ENCODE results near the gene COPS7A. TPM values are rescaled to one million over a fixed set of nuclear protein-coding genes. Genes with fewer than 3 reads are reported as not detected.

COPS7A gene
- polyA plus RNA-seq (ENCODE audit: insufficient read length), result 63.3 TPM

- DNase-seq (ENCODE audit: low read depth), result peak; percentile 91
Observed at GRCh38 chr12:6723607-6724408, at the start of gene COPS7A. COPS7A (plus strand) TSS chr12:6724046; CDS start chr12:6724657, 611 bp downstream.

- DNase-seq (ENCODE audit: low read depth), result no peak
Observed at GRCh38 chr12:6676962-6677361, 46.9 kb upstream of the COPS7A start.

- no peak for DNase-seq (ENCODE audit: low read depth)
Observed at GRCh38 chr12:6684609-6685008, 39.2 kb upstream of the COPS7A start.

DNA sequence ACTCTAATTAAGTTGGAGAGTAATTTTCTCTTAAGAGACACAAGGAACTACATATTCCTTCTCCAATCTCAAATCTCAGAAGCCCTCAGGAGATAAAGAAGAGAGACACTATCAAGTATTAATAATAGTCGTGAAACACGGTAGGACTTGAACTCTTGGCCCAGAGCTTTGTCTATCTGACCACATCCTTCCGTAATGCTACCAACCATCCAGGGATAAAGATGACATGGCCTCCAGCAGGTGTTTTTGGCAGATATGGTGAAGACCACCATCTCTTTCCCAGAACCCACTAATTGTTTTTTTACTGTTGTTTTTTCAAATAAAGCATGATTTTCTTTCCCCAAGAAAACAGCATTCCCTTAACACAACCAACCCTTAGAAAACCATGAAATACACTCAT lies 38.0 kb upstream of the COPS7A start:
- no peak for DNase-seq (ENCODE audit: low read depth)

- no peak for DNase-seq (ENCODE audit: low read depth)
Observed at GRCh38 chr12:6688543-6688998, 35.3 kb upstream of the COPS7A start.

- DNase-seq (ENCODE audit: low read depth), result peak; percentile 99
Observed at GRCh38 chr12:6688999-6689882, 34.6 kb upstream of the COPS7A start, which contains the start of gene ZNF384. ZNF384 (minus strand) TSS chr12:6689375; CDS start chr12:6679520, 9,855 bp downstream.

- DNase-seq (ENCODE audit: low read depth), result no peak
Observed at GRCh38 chr12:6691473-6691872, 32.4 kb upstream of the COPS7A start.

DNA sequence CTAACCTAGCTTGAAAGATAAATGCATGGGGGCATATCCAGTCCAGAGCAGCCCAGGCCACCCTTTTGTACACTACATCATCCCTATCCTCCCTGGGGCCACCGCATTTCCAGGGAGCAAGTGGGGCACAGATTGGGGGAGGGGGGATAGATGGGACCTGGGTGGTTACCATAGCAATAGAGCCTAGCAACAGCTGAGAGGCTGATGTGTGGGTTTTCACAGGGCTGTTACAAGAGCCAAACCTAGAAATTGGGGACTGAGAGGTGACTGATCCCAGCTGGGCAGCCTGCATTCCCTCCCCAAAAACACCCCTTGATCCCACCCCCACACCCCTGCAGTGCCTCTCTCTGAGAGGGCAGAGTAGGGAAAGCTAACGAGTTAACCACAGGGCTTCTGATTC lies 31.0 kb upstream of the COPS7A start:
- no peak for DNase-seq (ENCODE audit: low read depth)

DNA sequence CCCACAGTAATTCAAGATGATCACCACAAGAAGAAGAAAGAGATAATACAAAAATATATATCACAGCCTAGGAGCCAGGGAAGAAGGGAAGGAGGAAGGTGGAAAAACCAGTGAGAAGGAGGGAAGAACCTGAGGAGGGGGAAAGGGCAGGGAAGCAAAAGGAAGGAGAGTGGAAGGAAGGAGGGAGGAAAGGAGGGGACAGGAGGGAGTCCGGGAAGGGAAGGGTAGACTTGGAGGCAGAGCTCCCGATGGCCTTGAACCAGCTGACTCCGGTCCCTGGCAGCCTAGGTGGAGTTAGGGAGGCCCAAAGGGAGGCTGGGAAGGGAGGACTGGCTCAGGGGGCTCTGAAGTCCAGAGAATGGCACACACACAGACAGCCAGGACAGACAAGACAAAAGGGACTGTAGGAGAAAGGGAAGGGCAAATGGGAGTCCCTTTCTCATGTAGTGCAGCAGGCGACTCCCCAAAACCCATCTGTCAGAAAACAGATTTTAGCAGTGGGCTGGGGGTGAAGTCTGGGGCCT lies 30.0 kb upstream of the COPS7A start:
- no peak for DNase-seq (ENCODE audit: low read depth)

GRCh38 chr12:6694701-6695100 lies 29.1 kb upstream of the COPS7A start:
- DNase-seq (ENCODE audit: low read depth), result no peak

- DNase-seq (ENCODE audit: low read depth), result no peak
Observed at GRCh38 chr12:6695313-6696045, 28.4 kb upstream of the COPS7A start.

DNA sequence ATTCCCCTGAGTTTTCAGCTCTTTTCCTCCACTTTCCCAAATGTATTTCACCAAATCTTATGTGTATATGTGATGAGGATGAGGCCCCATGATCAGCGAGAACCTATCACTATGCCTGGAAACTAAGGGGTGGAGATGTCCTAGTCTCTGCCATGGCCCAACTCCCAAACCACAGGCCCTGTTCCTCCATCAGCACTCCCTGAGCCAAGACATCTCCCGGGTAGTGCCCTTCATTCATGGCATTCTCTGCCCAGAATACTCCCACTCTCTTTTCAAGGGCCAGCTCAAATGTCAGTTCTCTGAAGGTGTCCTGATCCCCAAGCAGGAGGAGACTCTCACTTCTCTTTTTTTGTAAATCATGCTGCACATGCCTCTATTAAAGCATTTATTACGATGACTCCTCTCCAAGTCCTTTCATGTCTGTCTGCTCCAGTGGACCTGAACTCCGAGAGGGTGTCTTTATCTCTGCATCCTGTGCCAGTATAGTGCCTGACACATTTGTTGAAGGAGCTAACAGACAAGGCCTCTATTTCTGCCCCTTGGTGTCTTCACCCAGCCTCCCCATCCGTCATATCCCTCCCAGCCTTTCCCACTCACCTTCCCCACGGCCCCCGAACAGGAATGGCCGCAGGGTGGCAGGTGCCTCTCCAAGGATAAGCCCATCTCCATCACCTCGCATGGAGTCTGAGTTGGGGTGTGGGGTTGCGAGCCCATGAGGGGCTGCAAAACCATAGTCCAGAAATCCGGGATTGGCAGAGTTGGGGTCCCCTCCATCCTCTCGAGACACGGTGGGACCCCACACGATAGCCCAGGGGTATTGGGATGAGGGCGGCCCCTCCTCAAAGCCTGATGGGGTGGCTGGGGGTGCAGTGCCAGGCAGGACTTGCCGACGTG lies 26.9 kb upstream of the COPS7A start:
- DNase-seq (ENCODE audit: low read depth), result no peak

DNA sequence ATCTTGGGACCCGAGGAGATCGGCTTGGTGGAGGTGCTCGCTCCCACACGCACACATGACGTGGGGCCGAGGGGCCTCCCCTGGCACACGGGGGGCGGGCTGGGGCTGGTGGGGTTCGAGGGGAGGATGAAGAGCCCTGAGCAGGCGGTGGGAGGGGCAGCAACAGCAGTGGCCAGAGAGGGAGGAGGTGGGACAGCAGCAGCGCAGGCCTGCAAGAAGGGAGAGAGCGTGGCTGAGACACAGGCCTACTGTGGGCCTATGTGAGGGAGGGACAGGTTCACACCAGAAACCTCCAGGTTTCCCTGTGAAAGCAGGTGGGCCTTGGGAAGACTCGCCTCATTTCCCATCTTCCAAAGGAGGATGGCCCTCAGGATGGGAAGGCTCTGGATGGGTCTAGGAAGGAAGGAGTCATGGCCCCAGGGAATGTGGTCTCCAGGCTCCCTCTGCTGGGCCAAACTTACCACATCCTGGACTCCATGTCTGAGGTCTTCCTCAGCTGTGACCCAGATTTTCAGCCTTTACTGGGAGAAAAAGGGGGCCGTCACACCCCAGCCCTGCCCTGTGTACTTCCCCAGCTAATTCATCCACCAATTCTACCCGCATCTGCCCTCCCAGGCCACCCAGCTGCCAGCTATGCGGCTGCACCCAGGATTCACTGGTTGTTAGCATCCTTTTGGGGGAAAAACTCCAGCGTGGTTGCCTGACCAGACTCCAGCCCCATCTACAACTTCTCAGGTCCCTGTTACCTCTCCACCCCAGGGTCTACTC lies 26.1 kb upstream of the COPS7A start:
- no peak for DNase-seq (ENCODE audit: low read depth)

GRCh38 chr12:6698352-6699046 lies 25.3 kb upstream of the COPS7A start:
- DNase-seq (ENCODE audit: low read depth), result no peak

DNA sequence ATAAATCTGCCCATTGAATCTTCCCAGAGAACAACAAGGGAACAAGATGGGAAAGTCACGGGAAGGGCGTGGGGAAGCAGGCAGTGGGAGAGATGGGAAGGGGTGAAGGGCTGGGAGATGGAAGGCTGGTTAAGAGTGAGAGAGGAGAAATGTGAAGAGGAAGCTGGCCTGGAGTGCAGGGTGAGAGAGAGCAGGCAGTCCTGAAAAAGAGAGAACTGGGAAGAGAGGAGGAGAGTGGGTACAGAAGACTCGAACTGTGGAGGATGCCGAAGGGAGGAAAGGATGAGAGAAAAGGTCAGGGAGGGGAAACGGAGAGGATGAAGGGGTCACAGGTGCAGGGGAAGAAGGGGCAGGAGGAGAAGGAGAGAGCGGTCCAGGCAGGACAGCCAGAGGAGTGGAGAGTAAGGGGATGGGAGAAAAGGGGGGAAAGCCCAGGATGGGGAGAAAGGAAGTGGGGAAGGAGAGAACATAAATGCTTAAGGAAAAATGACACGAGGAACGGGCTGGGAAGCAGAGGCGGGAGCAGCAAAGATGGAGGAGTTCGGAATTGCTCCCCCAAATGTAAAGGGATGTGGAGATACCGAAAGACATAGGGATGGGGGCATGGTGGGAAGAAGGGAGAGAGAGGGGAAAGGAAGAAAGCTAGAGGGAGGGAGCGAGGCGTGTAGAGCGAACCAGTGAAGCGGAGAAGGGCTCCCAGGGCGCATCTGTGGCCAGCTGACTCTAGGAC lies 24.4 kb upstream of the COPS7A start:
- no peak for DNase-seq (ENCODE audit: low read depth)

- DNase-seq (ENCODE audit: low read depth), result no peak
Observed at GRCh38 chr12:6699989-6700645, 23.7 kb upstream of the COPS7A start.

GRCh38 chr12:6700646-6701051 lies 23.2 kb upstream of the COPS7A start, which contains the start of gene PIANP:
PIANP (minus strand) TSS chr12:6700815; CDS start chr12:6698061, 2,754 bp downstream.
- no peak for DNase-seq (ENCODE audit: low read depth)
